ENCODE data around the gene GPC6.

GPC6 gene

DNA sequence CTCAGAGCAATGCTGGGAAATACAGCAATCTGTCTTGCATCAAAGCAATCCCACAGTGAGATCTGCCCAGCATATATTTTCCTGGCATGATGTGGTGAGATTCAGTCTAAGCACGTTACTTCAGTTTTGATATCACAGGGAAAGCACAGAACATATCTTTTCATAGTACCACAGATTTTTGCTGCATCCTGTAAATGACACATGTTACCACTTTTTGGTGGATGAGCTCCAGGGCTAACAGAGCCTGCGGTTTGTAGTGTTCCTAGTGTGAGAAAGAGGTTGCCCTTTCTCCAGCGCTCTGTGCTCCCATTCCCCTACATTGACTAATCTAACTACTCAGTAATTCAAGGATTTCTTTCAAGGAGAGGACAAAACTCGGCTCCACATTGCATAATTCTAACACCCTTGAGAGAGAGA lies 409.0 kb downstream of the GPC6 start:
- TF ChIP-seq, protein P1, sequence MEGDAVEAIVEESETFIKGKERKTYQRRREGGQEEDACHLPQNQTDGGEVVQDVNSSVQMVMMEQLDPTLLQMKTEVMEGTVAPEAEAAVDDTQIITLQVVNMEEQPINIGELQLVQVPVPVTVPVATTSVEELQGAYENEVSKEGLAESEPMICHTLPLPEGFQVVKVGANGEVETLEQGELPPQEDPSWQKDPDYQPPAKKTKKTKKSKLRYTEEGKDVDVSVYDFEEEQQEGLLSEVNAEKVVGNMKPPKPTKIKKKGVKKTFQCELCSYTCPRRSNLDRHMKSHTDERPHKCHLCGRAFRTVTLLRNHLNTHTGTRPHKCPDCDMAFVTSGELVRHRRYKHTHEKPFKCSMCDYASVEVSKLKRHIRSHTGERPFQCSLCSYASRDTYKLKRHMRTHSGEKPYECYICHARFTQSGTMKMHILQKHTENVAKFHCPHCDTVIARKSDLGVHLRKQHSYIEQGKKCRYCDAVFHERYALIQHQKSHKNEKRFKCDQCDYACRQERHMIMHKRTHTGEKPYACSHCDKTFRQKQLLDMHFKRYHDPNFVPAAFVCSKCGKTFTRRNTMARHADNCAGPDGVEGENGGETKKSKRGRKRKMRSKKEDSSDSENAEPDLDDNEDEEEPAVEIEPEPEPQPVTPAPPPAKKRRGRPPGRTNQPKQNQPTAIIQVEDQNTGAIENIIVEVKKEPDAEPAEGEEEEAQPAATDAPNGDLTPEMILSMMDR (IDR thresholded peaks at IDR 0.05; ENCODE audit: low read depth, low read length, missing control alignments): no peak
- H3K4me3 ChIP-seq (ENCODE audit: low read depth, low read length): no peak overlapping the region
- DNase-seq (ENCODE audit: low read depth): no peak

DNA sequence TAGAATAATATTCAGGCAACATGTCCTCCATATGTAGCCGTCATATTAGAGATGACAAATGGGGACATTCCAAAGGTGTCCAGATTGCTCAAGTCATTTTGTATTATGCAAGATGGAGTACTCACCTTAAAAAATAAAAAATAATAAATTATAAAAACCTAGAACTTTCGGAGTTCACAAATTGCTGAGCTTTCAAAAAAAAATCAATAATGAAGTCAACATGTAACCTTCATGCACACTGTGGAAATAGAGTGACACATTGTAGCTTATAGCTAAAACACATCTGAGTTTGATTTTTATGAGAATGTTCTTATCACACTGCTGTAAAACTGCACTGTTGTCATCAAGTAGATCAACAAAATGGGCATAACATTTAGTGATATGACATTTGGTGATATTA lies 411.2 kb downstream of the GPC6 start:
- no peak for DNase-seq (ENCODE audit: low read depth)
- H3K4me3 ChIP-seq (ENCODE audit: low read depth, low read length): no peak overlapping the region
- TF ChIP-seq, protein P1 (IDR thresholded peaks at IDR 0.05; ENCODE audit: low read depth, low read length, missing control alignments): no peak

DNA sequence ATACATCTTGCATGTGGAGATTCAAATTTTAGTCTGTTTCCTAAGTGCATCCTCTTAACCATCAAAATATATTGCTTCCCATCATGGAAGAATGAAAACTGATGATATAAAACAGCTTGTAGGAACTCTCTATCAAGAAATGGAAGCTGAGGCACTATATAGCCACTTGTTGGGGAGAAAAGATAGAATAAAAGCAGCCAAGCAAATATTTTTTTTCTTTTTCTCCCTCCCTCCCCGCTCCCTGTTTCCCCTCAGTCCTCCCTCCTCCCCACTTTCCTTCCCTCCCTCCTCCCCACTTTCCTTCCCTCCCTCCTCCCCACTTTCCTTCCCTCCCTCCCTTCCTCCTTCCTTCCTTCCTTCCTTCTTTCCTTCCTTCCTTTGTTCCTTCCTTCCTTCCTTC lies 413.8 kb downstream of the GPC6 start:
- no peak overlapping the region for H3K4me3 ChIP-seq (ENCODE audit: low read depth, low read length)
- TF ChIP-seq, protein P1 (IDR thresholded peaks at IDR 0.05; ENCODE audit: low read depth, low read length, missing control alignments): no peak
- no peak for DNase-seq (ENCODE audit: low read depth)

DNA sequence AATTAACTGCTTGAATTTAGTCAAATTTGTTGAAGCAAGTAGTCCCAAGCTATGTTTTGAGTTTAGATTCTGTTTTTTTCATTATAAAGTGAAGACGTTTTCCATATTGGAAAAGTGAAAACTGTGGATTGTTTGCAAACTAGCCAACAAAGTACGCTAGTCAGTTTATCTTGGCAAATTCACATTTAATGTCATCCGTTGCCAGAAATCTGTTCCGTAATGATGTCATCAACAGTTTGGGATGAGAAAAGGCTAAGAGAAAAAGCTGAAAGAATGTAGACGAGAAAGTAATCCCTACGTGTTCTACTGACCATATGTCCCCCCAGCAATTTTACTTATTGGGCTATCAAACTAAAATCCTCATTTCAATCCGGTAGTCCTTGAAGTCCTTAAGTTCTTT lies 419.6 kb downstream of the GPC6 start:
- no peak overlapping the region for H3K4me3 ChIP-seq (ENCODE audit: low read depth, low read length)
- DNase-seq (ENCODE audit: low read depth): no peak
- TF ChIP-seq, protein P1 (IDR thresholded peaks at IDR 0.05; ENCODE audit: low read depth, low read length, missing control alignments): no peak

DNA sequence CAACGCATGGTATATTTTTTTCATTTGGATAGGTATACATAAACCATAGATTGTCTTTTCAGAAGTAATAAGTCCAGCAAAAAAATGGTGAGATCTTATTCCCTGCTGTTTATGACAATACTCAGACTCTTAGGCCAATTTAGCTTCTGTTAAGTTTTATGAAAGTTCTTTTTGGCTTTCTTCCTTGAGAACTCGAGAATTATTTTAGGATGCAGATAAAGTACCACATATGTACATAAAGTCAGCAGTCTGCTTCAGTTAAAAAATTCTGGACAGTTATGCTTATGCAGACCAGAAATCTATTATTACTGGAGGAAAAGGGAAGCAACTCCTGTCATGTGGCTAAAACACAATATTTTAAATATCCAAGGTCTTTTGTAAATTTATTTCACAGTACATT lies 422.9 kb downstream of the GPC6 start:
- no peak for DNase-seq (ENCODE audit: low read depth)

DNA sequence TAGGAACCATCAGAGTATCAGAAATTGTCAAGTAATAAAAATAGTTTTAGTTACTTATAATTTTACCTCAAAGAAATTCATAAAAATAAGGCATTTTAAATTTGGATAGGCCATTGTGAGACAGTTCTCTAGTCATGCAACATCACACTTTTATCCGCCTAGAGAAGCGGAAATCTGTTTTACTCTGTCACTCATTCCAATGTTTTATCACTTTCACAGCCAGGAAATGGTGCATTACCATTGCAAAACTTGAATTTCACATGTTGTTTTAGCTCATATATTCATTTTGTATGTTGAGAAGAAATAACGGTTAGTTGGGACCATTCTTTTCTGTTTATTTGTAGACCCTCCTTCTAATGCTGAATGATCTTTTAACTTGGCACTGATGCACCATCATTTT lies 427.2 kb downstream of the GPC6 start:
- TF ChIP-seq, protein P1 (IDR thresholded peaks at IDR 0.05; ENCODE audit: low read depth, low read length, missing control alignments): no peak
- no peak overlapping the region for H3K4me3 ChIP-seq (ENCODE audit: low read depth, low read length)
- DNase-seq (ENCODE audit: low read depth): no peak

More for the DNA sequence above, 422.9 kb downstream of the GPC6 start:
- TF ChIP-seq, protein P1 (IDR thresholded peaks at IDR 0.05; ENCODE audit: low read depth, low read length, missing control alignments): no peak
- no peak overlapping the region for H3K4me3 ChIP-seq (ENCODE audit: low read depth, low read length)

DNA sequence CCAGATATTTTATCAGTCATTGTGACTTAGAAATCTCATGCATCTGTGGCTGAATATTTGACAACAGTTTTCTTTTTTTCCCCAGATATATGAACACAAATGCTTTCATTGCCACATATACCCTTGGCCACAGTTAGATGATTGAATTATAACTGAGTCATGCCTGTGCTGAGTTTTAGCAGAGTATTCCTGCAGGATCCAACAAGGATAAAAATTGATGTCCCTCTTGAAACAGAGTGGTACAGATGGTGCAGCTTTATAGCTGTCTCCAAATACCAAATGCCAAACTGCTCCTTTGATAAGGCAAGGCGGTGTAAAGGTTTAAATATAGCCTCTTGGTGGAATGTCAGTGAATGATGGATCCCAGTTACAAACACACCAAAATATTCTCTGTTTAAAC lies 428.5 kb downstream of the GPC6 start:
- H3K4me3 ChIP-seq (ENCODE audit: low read depth, low read length): no peak overlapping the region
- DNase-seq (ENCODE audit: low read depth): no peak
- TF ChIP-seq, protein P1 (IDR thresholded peaks at IDR 0.05; ENCODE audit: low read depth, low read length, missing control alignments): no peak

Measured in GM12864 (cell line).